Thyroid gland (tissue), 4 donors: Measurements from ENCODE around the gene CSTPP1. TPM values are rescaled to one million over a fixed set of nuclear protein-coding genes. Genes with fewer than 3 reads are reported as not detected.
"Not testable (repeated sequence)": the region's sequence is repeated elsewhere in the genome, so short reads cannot be mapped to it uniquely, and the experiment has no call there.

ENCODE experiments used
- DNase-seq, 2 donors: peaks; one replicate each; pipeline ENCODE4 v3.0.0-alpha.2; 2019
- H3K27ac ChIP-seq, 3 donors: fragments of 200-600 bp; sonication (generic); 1 replicate in 2 of 3; 2 replicates in 1 of 3; pipeline ENCODE4 v1.5.1; 2016 to 2019; ENCODE audit warnings: mild to moderate bottlenecking in 1 of 3, moderate library complexity in 1 of 3
- H3K27me3 ChIP-seq: fragments of 200-600 bp; sonication (generic); one replicate; pipeline ENCODE4 v1.5.1; 2019
- H3K36me3 ChIP-seq, 2 donors: fragments of 200-600 bp; sonication (generic); one replicate each; pipeline ENCODE4 v1.5.1; 2016 to 2019
- H3K4me1 ChIP-seq, 2 donors: fragments of 200-600 bp; sonication (generic); one replicate each; pipeline ENCODE4 v1.5.1; 2017 to 2019
- H3K4me3 ChIP-seq, 3 donors: fragments of 200-600 bp; sonication (generic); replicated peaks in 1 of 3; 1 replicate in 2 of 3; 2 replicates in 1 of 3; pipeline ENCODE4 v1.5.1; 2016; ENCODE audit warnings: mild to moderate bottlenecking in 1 of 3
- H3K9me3 ChIP-seq: fragments of 200-600 bp; sonication (generic); one replicate; pipeline ENCODE4 v1.5.1; 2017
- POLR2A ChIP-seq, 2 donors: fragments of 450-650 bp; IDR thresholded peaks; one replicate each; pipeline ENCODE4 v1.6.1; 2017; ENCODE audit warnings: antibody characterized with exemption in 2 of 2, mild to moderate bottlenecking in 2 of 2, moderate library complexity in 1 of 2
- WGBS, 2 donors: methylation state at CpG; one replicate each; pipeline ENCODE4 v1.1.5; 2017; 5-methylcytosine and 5-hydroxymethylcytosine counted together
- intact Hi-C: fragments of 100-400 bp; cut with DNase I; formaldehyde crosslinking; loops from one replicate; pipeline ENCODE4 v1.15.1; 2023
- total RNA-seq, 4 donors: library from RNA; depleted of rRNA; stranded (reverse); fragments of >200 nt; gene quantifications; one replicate each; pipeline ENCODE4 v1.2.3, GENCODE V29; 2016
- TF ChIP-seq, protein P1 (sequence below), 6 experiments: fragments of 200-600 bp in 3 of 6; fragments of 450-650 bp in 3 of 6; sonication (generic) in 3 of 6; IDR thresholded peaks; one replicate each; pipeline ENCODE4 v1.5.1; 2016 to 2019; ENCODE audit warnings: antibody characterized with exemption in 6 of 6, mild to moderate bottlenecking in 2 of 6, inconsistent platforms in 1 of 6, moderate library complexity in 1 of 6

Gene CSTPP1
- total RNA-seq, 4 donors from 2014 or later = 29.4 to 65.8 (median 45.7) TPM

DNA sequence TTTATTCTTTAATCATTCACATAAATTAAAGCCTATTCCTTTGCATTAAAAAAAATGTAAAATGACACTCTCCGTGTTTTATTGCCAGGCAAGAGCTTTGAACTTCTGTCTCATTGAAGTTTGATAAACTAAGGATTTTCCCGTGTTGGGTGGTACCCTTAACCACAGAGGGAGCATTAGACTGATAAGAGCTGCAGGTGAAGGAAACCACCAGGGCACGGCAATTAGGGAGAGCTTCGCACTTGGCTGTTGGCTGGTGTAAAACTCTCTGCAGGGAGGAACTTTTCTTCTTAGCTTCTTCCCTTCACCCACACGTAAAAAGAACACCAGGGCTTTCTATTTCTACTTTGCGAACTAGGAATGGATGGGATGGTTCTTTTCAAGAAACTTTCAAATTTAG, 47.0 kb downstream of the CSTPP1 start:
- Histone ChIP-seq H3K4me3 (no peak overlapping the region), H3K27me3 (no peaks in the 10 kb centered on the region), H3K9me3 (no peaks in the 10 kb centered on the region), H3K36me3 (no peaks in the 10 kb centered on the region), H3K27ac (no peak overlapping the region), H3K4me1 (peaks cover 17 to 19% of the 10 kb centered on the region in 2 donors)
- intact Hi-C loops = no loop called here
- TF ChIP-seq, protein P1, sequence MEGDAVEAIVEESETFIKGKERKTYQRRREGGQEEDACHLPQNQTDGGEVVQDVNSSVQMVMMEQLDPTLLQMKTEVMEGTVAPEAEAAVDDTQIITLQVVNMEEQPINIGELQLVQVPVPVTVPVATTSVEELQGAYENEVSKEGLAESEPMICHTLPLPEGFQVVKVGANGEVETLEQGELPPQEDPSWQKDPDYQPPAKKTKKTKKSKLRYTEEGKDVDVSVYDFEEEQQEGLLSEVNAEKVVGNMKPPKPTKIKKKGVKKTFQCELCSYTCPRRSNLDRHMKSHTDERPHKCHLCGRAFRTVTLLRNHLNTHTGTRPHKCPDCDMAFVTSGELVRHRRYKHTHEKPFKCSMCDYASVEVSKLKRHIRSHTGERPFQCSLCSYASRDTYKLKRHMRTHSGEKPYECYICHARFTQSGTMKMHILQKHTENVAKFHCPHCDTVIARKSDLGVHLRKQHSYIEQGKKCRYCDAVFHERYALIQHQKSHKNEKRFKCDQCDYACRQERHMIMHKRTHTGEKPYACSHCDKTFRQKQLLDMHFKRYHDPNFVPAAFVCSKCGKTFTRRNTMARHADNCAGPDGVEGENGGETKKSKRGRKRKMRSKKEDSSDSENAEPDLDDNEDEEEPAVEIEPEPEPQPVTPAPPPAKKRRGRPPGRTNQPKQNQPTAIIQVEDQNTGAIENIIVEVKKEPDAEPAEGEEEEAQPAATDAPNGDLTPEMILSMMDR (IDR thresholded peaks at IDR 0.05) = no peak
- no peak for TF ChIP-seq POLR2A (IDR thresholded peaks at IDR 0.05)
- WGBS, 2 donors = 88 to 89% methylated on average over 6 of the region's 6 CpGs
- no peak for DNase-seq

DNA sequence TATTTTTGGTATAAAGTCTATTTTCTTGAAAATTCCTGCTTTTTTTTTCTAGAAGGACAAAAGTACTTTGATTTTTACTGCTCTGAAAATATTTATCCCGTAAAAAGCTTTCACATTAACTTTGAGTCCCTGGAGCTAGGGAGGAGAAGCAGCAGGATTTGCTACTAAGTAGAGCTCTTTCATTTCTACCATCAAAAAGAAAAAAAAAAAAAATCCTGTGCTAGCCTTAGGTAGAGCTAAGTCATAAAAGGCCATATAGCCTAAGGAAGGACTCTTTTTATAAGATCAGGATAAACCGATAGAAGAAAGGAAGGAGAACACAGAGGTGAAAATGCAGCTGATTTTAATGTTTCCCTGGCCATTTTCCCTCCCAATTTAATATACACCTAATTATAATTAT, 48.0 kb downstream of the CSTPP1 start:
- no peak for TF ChIP-seq POLR2A (IDR thresholded peaks at IDR 0.05)
- TF ChIP-seq, protein P1 (IDR thresholded peaks at IDR 0.05) = no peak
- 75 to 77% methylated on average over 2 of the region's 2 CpGs for WGBS, 2 donors
- H3K4me3 ChIP-seq = no peak overlapping the region
- no peak for DNase-seq
- H3K27me3 ChIP-seq = no peaks in the 10 kb centered on the region
- H3K9me3 ChIP-seq = no peaks in the 10 kb centered on the region
- H3K4me1 ChIP-seq = peaks cover 17 to 19% of the 10 kb centered on the region in 2 donors
- H3K36me3 ChIP-seq = no peaks in the 10 kb centered on the region
- intact Hi-C loops = no loop called here
- H3K27ac ChIP-seq = no peak overlapping the region

DNA sequence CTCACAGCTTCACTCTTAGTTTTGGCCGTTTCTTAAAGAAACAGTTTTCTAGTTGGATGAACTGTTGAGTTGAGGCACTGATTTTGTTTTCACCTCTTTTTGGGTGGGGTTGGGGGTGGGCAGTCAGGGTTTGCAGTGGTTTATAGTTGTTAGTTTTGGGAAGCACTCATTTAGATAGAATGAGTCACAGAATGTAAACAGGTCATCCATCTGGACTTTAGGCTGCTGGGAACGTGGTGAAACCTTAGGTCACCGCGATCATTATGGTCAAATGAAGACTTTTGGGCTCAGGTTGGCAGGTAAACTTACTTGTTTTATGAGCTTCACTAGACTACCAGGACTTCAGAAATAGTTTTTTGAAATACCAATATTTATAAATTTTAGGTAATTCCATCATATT, 48.4 kb downstream of the CSTPP1 start:
- intact Hi-C loops = no loop called here
- H3K4me1 ChIP-seq = peaks cover 17 to 19% of the 10 kb centered on the region in 2 donors
- 49 to 61% methylated on average over 4 of the region's 4 CpGs for WGBS, 2 donors

DNA sequence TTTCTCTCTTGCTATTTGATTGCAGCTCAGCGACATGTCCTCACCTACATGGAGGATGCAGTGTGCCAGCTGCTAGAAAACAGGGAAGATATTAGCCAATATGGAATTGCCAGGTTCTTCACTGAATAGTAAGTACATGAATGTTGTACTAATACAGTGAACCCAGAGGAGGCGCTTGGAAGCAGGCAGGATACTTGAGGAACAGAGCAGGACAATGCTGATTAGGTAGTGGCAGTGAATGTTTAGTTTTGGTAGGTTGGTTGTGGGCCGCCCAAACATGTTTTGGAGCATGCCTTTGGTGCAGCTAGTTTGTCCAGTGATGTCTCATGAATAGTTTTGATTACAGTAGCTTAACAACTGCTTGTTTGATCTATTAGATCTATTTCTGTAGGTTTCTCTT, 50.6 kb downstream of the CSTPP1 start:
- intact Hi-C loops = no loop called here
- Histone ChIP-seq H3K27me3 (no peaks in the 10 kb centered on the region), H3K4me3 (no peak overlapping the region), H3K4me1 (peaks cover 17 to 19% of the 10 kb centered on the region in 2 donors), H3K27ac (no peak overlapping the region), H3K36me3 (no peaks in the 10 kb centered on the region), H3K9me3 (no peaks in the 10 kb centered on the region)
- DNase-seq = no peak
- no peak for TF ChIP-seq POLR2A (IDR thresholded peaks at IDR 0.05)
- TF ChIP-seq, protein P1 (IDR thresholded peaks at IDR 0.05) = no peak
- WGBS, 2 donors = 93 to 95% methylated on average over 3 of the region's 3 CpGs

More for the DNA sequence above, 48.4 kb downstream of the CSTPP1 start:
- Histone ChIP-seq H3K27me3 (no peaks in the 10 kb centered on the region), H3K36me3 (no peaks in the 10 kb centered on the region), H3K4me3 (no peak overlapping the region), H3K27ac (no peak overlapping the region), H3K9me3 (no peaks in the 10 kb centered on the region)
- DNase-seq = no peak
- TF ChIP-seq, protein P1 (IDR thresholded peaks at IDR 0.05) = no peak
- TF ChIP-seq POLR2A (IDR thresholded peaks at IDR 0.05) = no peak

DNA sequence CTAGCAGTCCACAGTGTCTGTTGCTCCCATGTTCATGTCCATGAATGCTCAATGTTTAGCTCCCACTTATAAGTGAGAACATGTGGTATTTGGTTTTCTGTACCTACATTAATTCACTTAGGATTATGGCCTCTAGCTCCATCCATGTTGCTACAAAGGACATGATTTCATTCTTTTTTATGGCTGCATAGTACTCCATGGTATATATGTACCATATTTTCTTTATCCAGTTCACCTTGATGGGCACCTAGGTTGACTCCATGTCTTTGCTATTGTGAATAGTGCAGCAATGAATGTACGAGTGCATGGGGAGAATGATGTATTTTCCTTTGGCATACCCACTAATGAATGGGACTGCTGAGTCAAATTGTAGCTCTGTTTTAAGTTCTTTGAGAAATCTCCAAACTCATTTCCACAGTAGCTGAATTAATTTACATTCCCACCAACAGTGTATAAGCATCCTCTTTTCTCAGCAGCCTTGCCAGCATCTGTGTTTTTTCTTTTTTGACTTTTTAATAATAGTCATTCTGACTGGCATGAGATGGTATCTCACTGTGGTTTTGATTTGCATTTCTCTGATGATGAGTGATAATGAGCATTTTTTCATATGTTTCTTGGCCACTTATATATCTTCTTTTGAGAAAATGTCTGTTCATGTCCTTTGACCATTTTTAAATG, 53.4 kb downstream of the CSTPP1 start:
- H3K27ac ChIP-seq, H3K36me3 ChIP-seq, H3K27me3 ChIP-seq, DNase-seq, H3K4me3 ChIP-seq, H3K9me3 ChIP-seq, intact Hi-C loops: not testable (repeated sequence)
- 97 to 100% methylated on average over 1 of the region's 1 CpG for WGBS, 2 donors
- peaks cover 7 to 10% of the 10 kb centered on the region in 2 donors for H3K4me1 ChIP-seq
